HG03103 (cell line): ENCODE data around the gene RPL18A.
A peak's percentile ranks its signal among the peaks of the same experiment; 100 is the strongest.

Experiments
- ATAC-seq: cut with Tn5 transposase; IDR thresholded peaks from one replicate; pipeline ENCODE4 v1.9.1; 2021; ENCODE audit warnings: low read depth; ENCODE audit not compliant: unreplicated experiment

Gene RPL18A

DNA sequence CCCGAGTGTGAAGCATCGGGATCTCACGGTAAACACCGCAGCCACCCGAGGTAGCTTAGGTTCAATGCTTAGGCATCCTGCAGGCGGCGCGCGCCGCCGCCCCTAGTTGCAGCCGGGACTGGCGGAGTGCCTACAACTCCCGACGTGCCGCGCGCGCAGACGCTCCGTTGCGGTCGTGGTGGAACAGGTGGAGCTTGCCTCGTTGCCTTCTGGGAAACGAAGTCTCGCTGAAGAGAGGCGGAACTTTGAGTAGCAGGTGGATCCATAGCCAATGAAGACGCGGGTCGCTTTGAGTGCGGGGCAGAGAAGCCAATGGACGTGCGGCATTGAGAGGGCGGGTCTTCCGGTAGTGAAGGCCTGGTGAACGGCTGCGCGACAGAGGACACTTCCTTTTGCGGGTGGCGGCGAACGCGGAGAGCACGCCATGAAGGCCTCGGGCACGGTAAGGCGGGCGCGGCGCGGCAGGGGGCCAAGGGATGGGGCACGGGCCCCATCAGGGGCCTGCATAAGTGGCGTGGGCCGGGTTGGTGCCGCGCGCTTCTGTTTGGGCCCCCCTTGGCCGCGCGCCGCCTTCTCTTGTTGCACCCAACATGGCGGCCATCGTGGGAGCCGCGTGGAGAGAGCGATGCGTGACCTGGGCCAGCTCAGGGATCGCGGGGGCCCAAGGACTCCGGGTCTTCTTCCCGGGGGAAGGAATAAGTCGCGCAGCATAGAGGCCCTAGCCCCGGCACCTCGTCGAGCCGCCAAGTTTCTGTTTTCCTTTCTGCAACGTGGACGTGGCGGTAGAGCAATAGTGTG, at the start of gene RPL18A:
RPL18A (plus strand) TSS at position 378 of the 798 bp plus-strand sequence; CDS start at position 425, 47 bp downstream.
- ATAC-seq, result peak; percentile 93

DNA sequence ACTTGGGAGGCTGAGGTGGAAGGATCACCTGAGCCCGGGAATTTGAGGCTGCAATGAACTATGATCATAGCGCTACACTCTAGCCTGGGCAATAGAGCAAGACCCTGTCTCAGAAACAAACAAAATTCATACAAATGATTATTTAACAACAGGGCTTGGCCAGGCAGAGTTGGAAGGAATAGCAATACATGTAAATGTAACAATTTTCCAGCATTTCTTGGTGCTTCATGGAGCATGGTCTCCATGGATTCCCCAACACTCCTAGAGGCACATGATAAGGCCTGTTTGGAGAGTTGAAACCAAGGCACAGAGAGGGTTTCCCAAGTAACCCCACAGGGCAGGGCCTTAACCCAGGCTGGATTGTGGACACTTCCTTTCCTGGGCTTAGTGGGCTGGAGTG, 48.6 kb upstream of the RPL18A start:
- no peak for ATAC-seq

GRCh38 chr19:17811681-17812080, 48.0 kb upstream of the RPL18A start:
- no peak for ATAC-seq

DNA sequence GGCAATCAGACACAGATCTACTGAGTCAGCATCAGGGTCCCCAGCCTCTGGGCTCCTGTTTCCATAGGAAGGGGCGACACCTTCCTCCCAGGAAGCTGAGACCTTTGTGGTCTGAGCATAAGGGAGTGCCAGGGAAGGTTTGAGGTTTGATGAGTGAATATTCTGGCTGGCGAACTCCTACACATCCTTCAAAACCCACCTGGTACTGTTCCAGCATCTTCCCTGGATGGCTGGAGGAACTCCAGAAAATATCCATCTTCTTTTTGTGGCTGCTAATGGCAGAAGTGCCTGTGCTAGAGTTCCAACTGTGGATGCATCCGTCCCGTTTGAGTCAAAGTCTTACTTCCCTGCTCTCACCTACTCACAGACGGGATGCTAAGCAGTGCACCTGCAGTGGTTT, 47.6 kb upstream of the RPL18A start:
- no peak for ATAC-seq

GRCh38 chr19:17817668-17818363, 41.9 kb upstream of the RPL18A start:
- no peak for ATAC-seq

GRCh38 chr19:17821190-17821589, 38.5 kb upstream of the RPL18A start, which contains the start of gene INSL3:
TSS of gene INSL3 (minus strand) at chr19:17821519. CDS start at chr19:17821506, 13 bp downstream.
- ATAC-seq, result no peak

DNA sequence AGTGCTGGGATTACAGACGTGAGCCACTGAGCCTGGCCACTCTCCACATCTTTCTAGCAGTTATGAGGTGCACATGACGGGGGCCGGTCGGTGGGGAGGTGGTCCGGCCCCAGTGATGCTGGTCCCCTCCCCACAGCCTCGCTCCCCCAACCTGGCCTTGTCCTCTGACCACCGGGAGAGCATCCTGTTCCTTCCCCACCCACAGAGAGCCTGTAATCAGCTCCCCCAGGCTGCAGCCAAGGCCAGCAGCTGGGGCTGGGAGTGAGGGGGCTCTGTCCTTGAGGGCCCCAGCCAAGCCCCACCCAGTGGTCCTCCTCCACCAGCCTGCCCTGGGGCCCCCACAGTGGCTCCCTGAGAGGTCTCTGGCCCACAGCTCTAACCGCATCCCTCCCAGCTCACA, 35.4 kb upstream of the RPL18A start:
- ATAC-seq, result no peak

DNA sequence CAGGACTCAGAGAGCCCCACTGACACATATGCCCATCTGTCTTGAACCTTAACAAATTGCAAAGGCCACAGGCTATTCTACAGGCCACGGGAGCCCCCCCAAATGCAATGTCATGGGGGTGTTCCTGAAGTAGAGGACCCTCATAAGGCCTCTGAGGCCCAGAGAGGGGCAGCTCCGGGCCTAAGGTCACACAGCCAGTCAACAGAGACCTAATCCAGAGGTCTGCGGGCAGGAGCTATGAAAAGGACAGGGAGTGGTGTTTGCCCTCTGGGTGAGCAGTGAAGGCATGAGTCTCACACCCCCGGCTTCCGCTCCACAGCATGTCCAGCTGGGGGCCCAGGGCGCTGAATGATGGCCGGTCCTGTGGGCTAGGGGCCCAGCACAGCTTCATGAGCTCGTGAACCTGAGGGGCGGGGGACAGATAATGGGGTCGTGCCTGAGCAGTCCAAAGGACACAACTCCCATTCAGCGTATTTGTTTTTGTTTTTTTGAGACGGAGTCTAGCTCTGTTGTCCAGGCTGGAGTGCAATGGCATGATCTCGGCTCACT, 33.1 kb upstream of the RPL18A start:
- ATAC-seq, result no peak

DNA sequence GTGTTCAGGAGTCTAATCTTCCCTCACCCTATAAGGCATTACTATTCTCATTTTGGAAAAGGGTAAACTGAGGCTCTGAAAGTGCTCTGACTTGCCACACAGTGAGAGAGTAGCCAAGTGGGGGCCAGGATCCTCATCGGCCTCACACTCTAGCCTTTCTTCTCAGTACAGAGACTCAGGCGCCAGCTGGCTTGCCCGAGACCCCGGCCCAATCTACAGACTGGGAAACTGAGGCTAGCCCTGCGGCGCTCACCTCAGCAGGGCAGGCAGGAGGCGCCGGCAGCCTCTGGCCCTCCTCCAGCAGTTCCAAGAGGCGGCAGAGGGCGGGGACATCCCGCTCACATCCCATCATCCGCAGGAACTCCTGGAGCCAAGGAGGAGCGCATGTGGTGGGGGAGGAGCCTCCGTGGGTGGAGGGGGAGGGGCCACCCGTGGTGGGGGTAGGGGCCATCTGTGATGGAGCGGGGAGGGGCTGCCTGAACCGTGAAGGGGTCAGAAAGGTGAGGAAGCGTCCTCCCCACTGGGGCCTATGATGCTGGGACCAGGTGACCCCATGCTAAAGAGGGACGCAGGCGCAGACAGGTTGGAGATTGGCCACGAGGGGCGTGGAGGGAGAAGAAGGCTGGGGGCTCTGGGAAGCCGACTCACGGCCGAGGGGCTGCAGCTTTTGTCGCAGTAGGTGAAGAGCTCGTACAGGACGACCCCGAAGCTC, 29.7 kb upstream of the RPL18A start:
- no peak for ATAC-seq

GRCh38 chr19:17830567-17831418, 28.9 kb upstream of the RPL18A start:
- no peak for ATAC-seq

DNA sequence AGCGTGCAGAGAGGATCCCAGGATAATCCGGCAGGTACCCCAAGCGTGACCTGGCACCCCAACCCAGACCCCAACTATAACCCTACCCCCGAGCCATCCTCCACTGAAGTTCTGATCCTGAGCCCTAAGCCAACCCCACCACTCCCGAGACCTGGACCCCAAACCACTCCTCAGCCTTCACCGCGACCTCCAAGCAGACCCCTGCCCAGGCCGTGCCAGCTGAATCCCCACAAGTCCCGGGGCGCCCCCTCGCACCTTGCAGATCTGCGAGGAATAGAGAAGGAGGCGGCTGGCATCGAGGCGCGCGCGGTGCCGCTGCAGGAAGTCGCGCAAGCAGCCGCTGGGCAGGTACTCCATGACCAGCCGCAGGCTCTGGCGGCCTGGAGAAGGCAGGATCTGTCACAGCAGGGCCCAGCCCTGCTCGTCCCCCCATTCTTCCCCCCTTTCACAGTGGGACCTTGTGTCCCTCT, 28.3 kb upstream of the RPL18A start:
- no peak for ATAC-seq

DNA sequence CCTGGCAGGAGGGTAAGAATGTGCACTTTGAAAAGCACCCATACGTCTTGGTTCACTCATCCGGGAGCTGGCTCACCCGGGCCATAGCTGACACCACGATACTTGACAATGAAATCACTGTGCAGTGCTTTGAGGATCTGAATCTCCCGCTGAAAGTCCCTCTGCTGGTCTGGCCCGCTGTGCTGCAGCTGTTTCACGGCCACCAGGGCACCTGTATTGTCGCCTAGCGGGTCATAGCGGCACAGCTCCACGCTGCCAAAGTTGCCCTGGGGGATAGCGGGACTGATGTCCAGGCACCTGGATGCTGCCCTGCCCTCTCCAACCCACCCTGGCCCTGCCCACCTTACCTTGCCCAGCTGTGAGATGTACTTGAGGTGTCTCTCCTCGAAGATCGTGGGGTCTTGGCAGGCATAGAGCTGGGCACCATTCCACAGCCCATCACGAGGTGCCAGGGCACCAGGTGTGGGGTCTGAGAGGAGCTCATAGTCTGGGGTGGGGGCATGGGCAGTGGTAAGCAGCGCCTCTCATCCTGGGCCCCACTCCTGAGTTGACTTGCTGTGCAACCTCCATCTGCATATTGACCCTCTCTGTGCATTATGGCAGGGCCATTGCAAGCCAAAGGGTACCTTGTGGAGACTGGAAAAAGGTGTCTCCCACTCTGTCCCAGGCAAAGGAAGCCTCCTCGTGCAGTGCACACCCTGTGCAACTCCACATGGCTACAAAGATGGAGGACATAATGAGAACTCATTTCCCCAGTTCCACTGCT, 27.1 kb upstream of the RPL18A start:
- ATAC-seq, result no peak

DNA sequence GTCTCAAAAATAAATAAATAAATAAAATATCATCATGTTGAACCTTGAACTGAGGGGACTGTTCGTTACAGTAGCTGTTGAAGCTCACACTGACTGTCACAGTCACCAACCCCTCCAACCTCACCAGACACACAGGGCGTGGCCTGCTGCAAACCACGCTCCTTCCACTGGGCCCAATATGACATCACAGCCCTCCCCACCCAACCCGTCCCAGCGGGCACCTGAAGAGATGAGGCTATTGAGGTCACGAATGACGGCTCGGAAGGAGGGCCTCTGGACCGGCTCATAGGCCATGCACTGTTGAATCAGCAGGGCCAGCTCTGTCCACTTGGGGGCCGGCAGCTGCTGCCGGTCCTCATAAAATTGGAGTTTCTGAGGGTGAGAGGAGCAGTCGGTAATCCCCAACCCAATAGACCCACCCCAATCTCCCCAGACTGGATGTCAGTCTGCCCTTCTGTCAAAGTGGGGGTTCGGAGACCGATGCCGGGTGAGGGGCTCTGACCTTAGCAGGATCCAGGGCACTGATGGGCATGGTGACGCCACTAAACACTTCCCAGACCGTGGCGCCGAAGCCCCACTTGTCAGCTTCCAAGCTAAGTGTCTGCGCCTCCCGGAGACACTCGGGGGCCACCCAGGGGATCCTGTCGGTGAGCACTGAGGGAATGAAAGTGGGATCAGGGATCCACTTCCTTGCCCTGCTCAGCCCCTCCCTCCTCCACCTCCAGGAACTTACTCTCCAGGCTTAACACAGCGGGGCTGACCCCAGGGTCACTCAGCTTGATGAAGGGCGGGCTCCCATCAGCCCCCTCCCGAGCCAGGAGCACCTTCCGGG, 25.1 kb upstream of the RPL18A start:
- ATAC-seq, result no peak

- no peak for ATAC-seq
These were observed 24.3 kb upstream of the RPL18A start for GRCh38 chr19:17835182-17836006.

- ATAC-seq, result no peak
These were observed 23.2 kb upstream of the RPL18A start for GRCh38 chr19:17836530-17836929.

GRCh38 chr19:17837972-17838371, 21.7 kb upstream of the RPL18A start:
- ATAC-seq, result no peak

GRCh38 chr19:17840019-17840418, 19.7 kb upstream of the RPL18A start:
- no peak for ATAC-seq
